Thymus (tissue), 14 donors: Measurements from ENCODE around the gene TYK2. TPM values are rescaled to one million over a fixed set of nuclear protein-coding genes. Genes with fewer than 3 reads are reported as not detected.

Experiments
- DNase-seq, 9 donors: peaks; one replicate each; pipeline ENCODE4 v3.0.0-alpha.2; 2013; ENCODE audit warnings: low spot score in 9 of 9, low read depth in 6 of 9, missing footprints in 1 of 9
- H3K27ac ChIP-seq, 2 donors: one replicate each; pipeline ENCODE4 v1.5.1; 2013; ENCODE audit warnings: control low read depth in 1 of 2, low read depth in 1 of 2, low read length in 1 of 2, mild to moderate bottlenecking in 1 of 2, moderate library complexity in 1 of 2
- H3K27me3 ChIP-seq, 2 donors: one replicate each; pipeline ENCODE4 v1.5.1; 2013; ENCODE audit warnings: low read length in 1 of 2; ENCODE audit not compliant: control insufficient read depth in 2 of 2, insufficient read depth in 1 of 2
- H3K36me3 ChIP-seq, 2 donors: one replicate each; pipeline ENCODE4 v1.5.1; 2013; ENCODE audit warnings: low read length in 1 of 2, mild to moderate bottlenecking in 1 of 2, moderate library complexity in 1 of 2; ENCODE audit not compliant: control insufficient read depth in 2 of 2, insufficient read depth in 2 of 2
- H3K4me1 ChIP-seq, 2 donors: one replicate each; pipeline ENCODE4 v1.5.1; 2013; ENCODE audit warnings: low read length in 2 of 2; ENCODE audit not compliant: control insufficient read depth in 2 of 2, insufficient read depth in 2 of 2
- H3K4me3 ChIP-seq, 2 donors: one replicate each; pipeline ENCODE4 v1.5.1; 2013; ENCODE audit warnings: low read length in 2 of 2, control low read depth in 1 of 2, mild to moderate bottlenecking in 1 of 2
- H3K9me3 ChIP-seq, 2 donors: one replicate each; pipeline ENCODE4 v1.5.1; 2013; ENCODE audit warnings: low read length in 1 of 2, mild to moderate bottlenecking in 1 of 2; ENCODE audit not compliant: control insufficient read depth in 2 of 2, insufficient read depth in 1 of 2
- WGBS: extraction: QIAGEN DNeasy Blood & Tissue Kit; methylation state at CpG from one replicate; pipeline ENCODE4 v1.1.7; 2013; 5-methylcytosine and 5-hydroxymethylcytosine counted together
- long read RNA-seq, 10 donors: transcript quantifications; one replicate each; lab custom pipeline, GENCODE V29; 2026
- polyA plus RNA-seq: library from polyadenylated mRNA; stranded (reverse); fragments of 200-250 nt; gene quantifications from one replicate; pipeline ENCODE4 v1.2.3, GENCODE V29; 2013
- total RNA-seq: library from RNA; stranded (reverse); fragments of 120-200 nt; gene quantifications from one replicate; pipeline ENCODE4 v1.2.4, GENCODE V29; 2013
- donor health status: healthy.

TYK2 gene
- total RNA-seq = 117 TPM
- 291 TPM for polyA plus RNA-seq
- long read RNA-seq, donor 1 = 0 reads
- long read RNA-seq, donor 2, full-length matches to known transcripts = 42 of 66 reads
- long read RNA-seq, donor 2, partial matches to known transcripts = 24 of 66 reads
- long read RNA-seq, donor 2, other reads (novel, unspliced or antisense) = 0 of 66 reads
- long read RNA-seq, donor 3, full-length matches to known transcripts = 39 of 54 reads
- long read RNA-seq, donor 3, partial matches to known transcripts = 15 of 54 reads
- long read RNA-seq, donor 3, other reads (novel, unspliced or antisense) = 0 of 54 reads
- long read RNA-seq, donor 4, full-length matches to known transcripts = 13 of 13 reads
- long read RNA-seq, donor 4, partial matches to known transcripts = 0 of 13 reads
- long read RNA-seq, donor 4, other reads (novel, unspliced or antisense) = 0 of 13 reads
- long read RNA-seq, donor 5, full-length matches to known transcripts = 25 of 47 reads
- long read RNA-seq, donor 5, partial matches to known transcripts = 22 of 47 reads
- long read RNA-seq, donor 5, other reads (novel, unspliced or antisense) = 0 of 47 reads
- long read RNA-seq, donor 6, full-length matches to known transcripts = 18 of 25 reads
- long read RNA-seq, donor 6, partial matches to known transcripts = 7 of 25 reads
- long read RNA-seq, donor 6, other reads (novel, unspliced or antisense) = 0 of 25 reads
- long read RNA-seq, donor 7, full-length matches to known transcripts = 21 of 26 reads
- long read RNA-seq, donor 7, partial matches to known transcripts = 5 of 26 reads
- long read RNA-seq, donor 7, other reads (novel, unspliced or antisense) = 0 of 26 reads
- long read RNA-seq, donor 8, transcript TYK2-203 (2 exons, 350 nt) = major isoform, 8 of 15 reads
- long read RNA-seq, donor 8, partial matches to known transcripts = 7 of 15 reads
- long read RNA-seq, donor 8, other reads (novel, unspliced or antisense) = 0 of 15 reads
- long read RNA-seq, donor 9, full-length matches to known transcripts = 9 of 15 reads
- long read RNA-seq, donor 9, partial matches to known transcripts = 6 of 15 reads
- long read RNA-seq, donor 9, other reads (novel, unspliced or antisense) = 0 of 15 reads
- long read RNA-seq, donor 10, transcript TYK2-203 (2 exons, 350 nt) = major isoform, 6 of 7 reads
- long read RNA-seq, donor 10, partial matches to known transcripts = 0 of 7 reads
- long read RNA-seq, donor 10, other reads (novel, unspliced or antisense) = 0 of 7 reads

DNA sequence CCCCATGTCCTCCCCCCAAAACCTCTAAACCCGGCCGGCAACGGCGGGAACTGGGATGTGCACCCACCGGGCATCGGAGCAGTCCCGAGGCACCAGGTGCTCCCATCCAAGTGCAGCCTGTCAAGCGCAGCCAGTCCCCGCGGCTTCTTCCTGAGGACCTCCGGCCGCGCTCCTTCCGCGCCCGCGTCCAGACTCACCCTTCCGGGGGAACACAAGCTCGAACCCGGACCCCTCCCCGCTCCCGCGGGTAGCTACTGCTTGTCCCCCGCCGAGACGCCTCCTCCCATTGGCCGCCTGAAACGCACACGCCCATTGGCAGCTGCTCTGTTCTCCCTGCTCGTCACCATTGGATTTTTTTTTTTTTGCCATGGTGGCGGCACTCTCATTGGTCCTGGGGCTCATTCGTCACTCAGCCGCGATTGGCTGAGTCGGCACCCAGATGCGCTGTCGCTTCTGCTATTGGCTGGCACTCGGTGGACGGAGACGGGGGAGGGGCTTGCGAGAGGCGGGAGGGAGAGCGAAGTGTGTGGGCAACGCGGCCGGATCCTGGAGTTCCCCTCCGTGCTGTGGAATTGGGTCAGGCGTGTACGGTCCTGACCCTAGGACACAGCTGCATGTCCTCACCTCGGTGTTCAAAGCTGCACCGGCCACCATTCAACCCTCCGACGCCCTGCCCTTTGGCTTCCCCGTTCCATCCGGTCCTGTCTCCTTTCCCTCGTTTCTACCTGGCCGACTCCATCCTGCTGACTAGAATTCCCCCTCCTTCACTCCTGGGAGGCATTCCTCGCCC, at the start of gene TYK2:
TYK2 (minus strand) TSS at position 260 of the 790 bp plus-strand sequence. CDS start 2,166 bp downstream, outside the sequence.
- Histone ChIP-seq H3K27ac (peak within 1 kb of the TSS; percentile 84 to 88), H3K27me3 (peaks cover 0 to 2% of the 10 kb centered on the region in 2 donors), H3K36me3 (peaks cover 15% of the 10 kb centered on the region in 2 donors), H3K9me3 (no peaks in the 10 kb centered on the region), H3K4me1 (peaks cover 6 to 15% of the 10 kb centered on the region in 2 donors), H3K4me3 (peak within 1 kb of the TSS; percentile 96 to 100)
- under 1% methylated on average over 58 of the region's 58 CpGs for WGBS
- DNase-seq = peak; percentile 96 to 99 (median 98)

DNA sequence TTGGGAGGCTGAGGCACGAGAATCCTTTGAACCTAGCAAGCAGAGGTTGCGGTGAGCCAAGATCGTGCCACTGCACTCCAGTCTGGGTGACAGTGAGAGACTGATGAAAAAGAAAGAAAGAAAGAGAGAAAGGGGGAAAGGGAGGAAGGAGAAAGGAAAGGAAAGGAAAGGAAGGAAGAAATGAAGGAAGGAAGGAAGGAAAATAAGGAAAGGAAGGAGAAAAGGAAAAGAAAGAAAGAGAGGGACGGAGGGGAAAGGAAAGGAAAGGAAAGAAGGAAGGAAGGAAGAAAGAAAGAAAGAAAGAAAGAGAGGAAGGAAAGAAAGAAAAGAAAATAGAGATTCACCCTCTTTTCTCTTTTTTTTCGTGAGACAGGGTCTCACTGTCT, 48.6 kb upstream of the TYK2 start:
- Histone ChIP-seq H3K4me1 (peaks cover 9 to 34% of the 10 kb centered on the region in 2 donors), H3K27ac (no peak overlapping the region)
- WGBS = 72% methylated on average over 5 of the region's 5 CpGs

DNA sequence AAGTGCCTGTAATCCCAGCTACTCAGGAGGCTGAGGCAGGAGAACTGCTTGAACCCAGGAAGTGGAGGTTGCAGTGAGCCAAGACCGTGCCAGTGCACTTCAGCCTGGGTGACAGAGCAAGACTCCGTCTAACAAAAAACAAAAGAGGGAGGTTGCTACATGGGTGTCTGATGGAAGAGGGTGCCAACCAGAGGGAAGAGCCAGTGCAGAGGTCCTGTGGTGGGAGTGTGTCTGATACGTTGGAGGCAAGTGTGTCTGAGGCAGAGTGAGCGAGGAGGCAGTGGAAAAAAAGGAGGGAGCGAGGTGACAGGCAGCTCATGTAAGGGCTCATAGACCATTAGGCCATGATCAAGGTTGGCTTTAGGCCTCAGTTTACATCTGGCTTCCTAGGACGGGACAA, 46.8 kb upstream of the TYK2 start:
- Histone ChIP-seq H3K4me3 (no peak overlapping the region), H3K27me3 (peaks cover 55 to 98% of the 10 kb centered on the region in 2 donors), H3K27ac (no peak overlapping the region), H3K9me3 (peaks cover 0 to 10% of the 10 kb centered on the region in 2 donors), H3K4me1 (peaks cover 9 to 41% of the 10 kb centered on the region in 2 donors), H3K36me3 (no peaks in the 10 kb centered on the region)
- 95% methylated on average over 6 of the region's 6 CpGs for WGBS
- no peak for DNase-seq

More for the DNA sequence above, 48.6 kb upstream of the TYK2 start:
- peaks cover 0 to 8% of the 10 kb centered on the region in 2 donors for H3K9me3 ChIP-seq
- H3K36me3 ChIP-seq = no peaks in the 10 kb centered on the region
- H3K27me3 ChIP-seq = peaks cover 54 to 98% of the 10 kb centered on the region in 2 donors
- DNase-seq = no peak
- no peak overlapping the region for H3K4me3 ChIP-seq

- peak in 2 of 9 donors; percentile 69 to 74 for DNase-seq
- Histone ChIP-seq H3K27me3 (peaks cover 56 to 99% of the 10 kb centered on the region in 2 donors), H3K36me3 (no peaks in the 10 kb centered on the region), H3K4me3 (peak overlapping the region in 1 of 2 donors; percentile 40), H3K9me3 (peaks cover 0 to 22% of the 10 kb centered on the region in 2 donors), H3K4me1 (peaks cover 12 to 53% of the 10 kb centered on the region in 2 donors), H3K27ac (no peak overlapping the region)
- 1% methylated on average over 38 of the region's 38 CpGs for WGBS
Measured at GRCh38 chr19:10424011-10424637, 43.8 kb upstream of the TYK2 start.

DNA sequence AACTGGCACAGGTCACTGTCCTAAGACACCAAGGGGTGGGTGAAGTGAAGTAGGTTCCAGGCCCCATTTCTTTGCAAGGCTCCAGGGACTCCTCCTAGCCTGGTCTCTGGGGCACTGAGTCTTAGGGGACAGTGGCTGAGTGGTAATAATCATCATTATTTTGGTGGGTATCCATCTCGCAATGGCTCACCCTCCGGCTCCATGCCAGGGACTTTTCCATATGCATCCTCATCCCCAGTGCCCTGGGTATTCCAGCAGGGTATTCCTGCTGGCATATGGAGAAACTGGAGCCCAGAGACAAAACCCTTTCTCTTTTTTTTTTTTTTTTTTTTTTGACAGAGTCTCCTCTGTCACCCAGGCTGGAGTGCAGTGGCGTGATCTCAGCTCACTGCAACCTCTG, 42.5 kb upstream of the TYK2 start:
- H3K4me3 ChIP-seq = no peak overlapping the region
- DNase-seq = no peak
- peaks cover 0 to 26% of the 10 kb centered on the region in 2 donors for H3K9me3 ChIP-seq
- 94% methylated on average over 3 of the region's 3 CpGs for WGBS
- H3K27ac ChIP-seq = no peak overlapping the region
- H3K36me3 ChIP-seq = no peaks in the 10 kb centered on the region
- peaks cover 17 to 62% of the 10 kb centered on the region in 2 donors for H3K4me1 ChIP-seq
- H3K27me3 ChIP-seq = peaks cover 67 to 99% of the 10 kb centered on the region in 2 donors

GRCh38 chr19:10422046-10422461, 41.7 kb upstream of the TYK2 start:
- no peak overlapping the region for H3K27ac ChIP-seq
- H3K4me3 ChIP-seq = no peak overlapping the region
- WGBS = 31% methylated on average over 4 of the region's 4 CpGs
- no peaks in the 10 kb centered on the region for H3K36me3 ChIP-seq
- no peak for DNase-seq
- H3K4me1 ChIP-seq = peaks cover 17 to 69% of the 10 kb centered on the region in 2 donors
- peaks cover 0 to 28% of the 10 kb centered on the region in 2 donors for H3K9me3 ChIP-seq
- peaks cover 75 to 99% of the 10 kb centered on the region in 2 donors for H3K27me3 ChIP-seq

- H3K27ac ChIP-seq = no peak overlapping the region
- DNase-seq = no peak
- no peak overlapping the region for H3K4me3 ChIP-seq
- peaks cover 0 to 34% of the 10 kb centered on the region in 2 donors for H3K9me3 ChIP-seq
- H3K36me3 ChIP-seq = no peaks in the 10 kb centered on the region
- H3K4me1 ChIP-seq = peaks cover 18 to 75% of the 10 kb centered on the region in 2 donors
- peaks cover 79 to 99% of the 10 kb centered on the region in 2 donors for H3K27me3 ChIP-seq
- WGBS = 32% methylated on average over 17 of the region's 17 CpGs
Measured at GRCh38 chr19:10421240-10422045, 41.1 kb upstream of the TYK2 start.
